Right lobe of liver (tissue), 6 donors: ENCODE data around the gene COX7A1. TPM values are rescaled to one million over a fixed set of nuclear protein-coding genes. Genes with fewer than 3 reads are reported as not detected.
A peak's percentile ranks its signal among the peaks of the same experiment; 100 is the strongest.

Source experiments
- ATAC-seq, 4 donors: fragments of 200-7000 bp; cut with Tn5 transposase; one replicate each; pipeline ENCODE4 v1.9.1; 2020; ENCODE audit warnings: mild to moderate bottlenecking in 4 of 4, moderate library complexity in 4 of 4
- DNase-seq, 3 donors: peaks; one replicate each; pipeline ENCODE4 v3.0.0-alpha.2; 2020
- H3K27ac ChIP-seq, 3 donors: fragments of 200-600 bp; one replicate each; pipeline ENCODE4 v1.8.0; 2022
- H3K27me3 ChIP-seq, 2 donors: fragments of 200-600 bp; one replicate each; pipeline ENCODE4 v1.8.0; 2022
- H3K36me3 ChIP-seq, 4 donors: fragments of 200-600 bp; sonication (generic) in 1 of 4; one replicate each; pipeline versions ENCODE4 v1.5.1 to v1.8.0; 2017 to 2022; ENCODE audit warnings: control low read depth in 1 of 4
- H3K4me1 ChIP-seq, 4 donors: fragments of 200-600 bp; sonication (generic) in 1 of 4; one replicate each; pipeline versions ENCODE4 v1.5.1 to v1.8.0; 2017 to 2022; ENCODE audit warnings: control low read depth in 1 of 4
- H3K4me3 ChIP-seq, 3 donors: fragments of 200-600 bp; one replicate each; pipeline ENCODE4 v1.8.0; 2022
- H3K9me3 ChIP-seq, 4 donors: fragments of 200-600 bp; sonication (generic) in 1 of 4; one replicate each; pipeline versions ENCODE4 v1.5.1 to v1.8.0; 2017 to 2022; ENCODE audit warnings: control low read depth in 1 of 4
- CTCF ChIP-seq, 4 donors: fragments of 200-600 bp in 3 of 4; fragments of 450-650 bp in 1 of 4; IDR thresholded peaks; one replicate each; pipeline versions ENCODE4 v1.5.1 to v1.8.0; 2016 to 2022; ENCODE audit warnings: antibody characterized with exemption in 4 of 4, mild to moderate bottlenecking in 2 of 4
- POLR2A ChIP-seq: fragments of 450-650 bp; IDR thresholded peaks from one replicate; pipeline ENCODE4 v1.6.1; 2017; ENCODE audit warnings: antibody characterized with exemption, mild to moderate bottlenecking
- WGBS: methylation state at CpG from one replicate; pipeline ENCODE4 v1.1.6; 2018; ENCODE audit warnings: low coverage, low lambda C conversion rate; ENCODE audit not compliant: insufficient coverage; ENCODE audit errors: missing lambda C conversion rate; 5-methylcytosine and 5-hydroxymethylcytosine counted together
- intact Hi-C, 2 donors: fragments of 100-400 bp; cut with DNase I; formaldehyde crosslinking; loops; one replicate each; pipeline versions ENCODE4 v1.11.2 to v1.14.1; 2022
- total RNA-seq, 6 experiments: library from RNA; depleted of rRNA in 2 of 6; stranded (reverse); fragments of >200 nt in 2 of 6; fragmentation: NEBNext Ultra II Directional in 3 of 6; extraction: Animal tissue kit (Norgen Biotek cat#: 25700) in 3 of 6; gene quantifications; one replicate each; pipeline versions ENCODE4 v1.1.0 to v1.2.4, GENCODE V29; 2016 to 2023
- donor health status: DM: no; HTN: yes; CAD: no.
- donor health status: DM: no; HTN: no; CAD: no.
- donor health status: DM: no; HTN: no; CAD: no.
- donor health status: DM: no; HTN: yes; CAD: no.
- donor health status: DM: no; HTN: yes; CAD: no.

COX7A1 gene
- total RNA-seq, 6 experiments from 2014 or later: 1.0 to 6.2 (median 3.8) TPM

GRCh38 chr19:36144624-36145023 lies 7.6 kb downstream of the COX7A1 start:
- Histone ChIP-seq H3K9me3 (no peaks in the 10 kb centered on the region), H3K27me3 (no peaks in the 10 kb centered on the region), H3K4me3 (no peak overlapping the region), H3K36me3 (peaks cover 0 to 69% (median 41%) of the 10 kb centered on the region in 4 donors), H3K4me1 (peaks cover 0 to 6% (median 0%) of the 10 kb centered on the region in 4 donors), H3K27ac (no peak overlapping the region)
- 100% methylated on average over 6 of the region's 6 CpGs for WGBS
- TF ChIP-seq POLR2A: no peak
- TF ChIP-seq CTCF (IDR thresholded peaks at IDR 0.05): no peak
- ATAC-seq: no peak
- DNase-seq: no peak
- intact Hi-C loops: no loop called here

GRCh38 chr19:36142496-36142895 lies 9.8 kb downstream of the COX7A1 start:
- 93% methylated on average over 3 of the region's 9 CpGs for WGBS
- intact Hi-C loops: no loop called here

GRCh38 chr19:36142046-36142445 lies 10.2 kb downstream of the COX7A1 start:
- intact Hi-C loops: no loop called here
- Histone ChIP-seq H3K4me1 (peaks cover 0 to 17% (median 0%) of the 10 kb centered on the region in 4 donors), H3K4me3 (no peak overlapping the region), H3K9me3 (no peaks in the 10 kb centered on the region), H3K27me3 (no peaks in the 10 kb centered on the region), H3K27ac (no peak overlapping the region), H3K36me3 (peaks cover 0 to 46% (median 29%) of the 10 kb centered on the region in 4 donors)
- DNase-seq: no peak
- 94% methylated on average over 3 of the region's 14 CpGs for WGBS
- ATAC-seq: no peak
- no peak for TF ChIP-seq CTCF (IDR thresholded peaks at IDR 0.05)
- no peak for TF ChIP-seq POLR2A

More at GRCh38 chr19:36142496-36142895, 9.8 kb downstream of the COX7A1 start:
- Histone ChIP-seq H3K4me3 (no peak overlapping the region), H3K36me3 (peaks cover 0 to 50% (median 31%) of the 10 kb centered on the region in 4 donors), H3K4me1 (peaks cover 0 to 12% (median 0%) of the 10 kb centered on the region in 4 donors), H3K9me3 (no peaks in the 10 kb centered on the region), H3K27ac (no peak overlapping the region), H3K27me3 (no peaks in the 10 kb centered on the region)
- DNase-seq (no peak), ATAC-seq (no peak)
- TF ChIP-seq POLR2A: no peak
- TF ChIP-seq CTCF (IDR thresholded peaks at IDR 0.05): no peak

GRCh38 chr19:36141039-36141927 lies 11.0 kb downstream of the COX7A1 start:
- Histone ChIP-seq H3K4me3 (peak overlapping the region; percentile 75 to 86 (median 76)), H3K36me3 (peaks cover 0 to 38% (median 23%) of the 10 kb centered on the region in 4 donors), H3K27ac (peak overlapping the region; percentile 92 to 97 (median 94)), H3K27me3 (no peaks in the 10 kb centered on the region), H3K4me1 (peaks cover 0 to 23% (median 1%) of the 10 kb centered on the region in 4 donors), H3K9me3 (no peaks in the 10 kb centered on the region)
- intact Hi-C loops: no loop called here
- WGBS: 26% methylated on average over 19 of the region's 42 CpGs
- DNase-seq (peak; percentile 89 to 92 (median 91)), ATAC-seq (peak; percentile 66 to 76 (median 72))
- TF ChIP-seq POLR2A (peak; percentile 47), CTCF (IDR thresholded peaks at IDR 0.05) (no peak)
